HK-2 (cell line): ENCODE measurements around the gene ZC2HC1C.
"Not testable (repeated sequence)": the region's sequence is repeated elsewhere in the genome, so short reads cannot be mapped to it uniquely, and the experiment has no call there.

Experiments
- DNase-seq: peaks from one replicate; pipeline ENCODE4 v3.0.0-alpha.2; 2018; ENCODE audit not compliant: unreplicated experiment

Gene ZC2HC1C

GRCh38 chr14:75053396-75054291, 15.8 kb upstream of the ZC2HC1C start:
- DNase-seq = no peak

DNA sequence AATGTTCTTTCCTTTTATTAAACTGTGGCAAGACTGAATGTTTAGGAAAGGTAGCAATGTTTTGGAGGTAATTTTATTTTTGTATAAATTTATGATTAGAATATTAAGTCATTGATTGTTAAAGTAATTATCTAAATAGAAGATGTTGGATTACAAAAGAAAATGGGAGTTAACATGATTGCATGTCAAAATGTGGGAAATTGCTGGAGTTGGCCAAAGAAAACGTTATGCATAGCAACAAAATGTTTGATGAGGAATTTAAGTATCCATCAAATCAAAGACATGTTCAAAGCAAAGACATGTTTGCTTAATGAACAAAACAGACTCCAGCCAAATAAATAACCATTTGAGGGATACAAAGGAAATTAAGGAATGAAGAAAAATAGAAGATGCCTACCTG, 15.0 kb upstream of the ZC2HC1C start:
- no peak for DNase-seq

GRCh38 chr14:75059642-75060041, 9.8 kb upstream of the ZC2HC1C start:
- no peak for DNase-seq

DNA sequence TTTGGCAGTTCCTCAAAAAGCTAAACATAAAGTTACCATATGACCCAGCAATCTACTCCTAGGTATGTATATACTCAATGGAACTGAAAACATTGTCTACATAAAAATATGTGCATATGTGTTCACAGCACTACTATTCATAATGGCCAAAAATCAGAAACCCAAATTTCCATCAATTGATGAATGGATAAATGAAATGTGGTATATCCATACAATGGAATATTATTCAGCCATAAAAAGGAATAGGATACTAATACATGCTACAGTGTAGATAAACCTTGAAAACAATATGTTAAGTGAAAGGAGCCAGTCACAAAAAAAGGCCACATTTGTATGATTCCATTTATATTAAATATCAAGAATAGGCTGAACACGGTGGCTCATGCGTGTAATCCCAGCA, 9.0 kb upstream of the ZC2HC1C start:
- no peak for DNase-seq

GRCh38 chr14:75063013-75063412, 6.4 kb upstream of the ZC2HC1C start:
- DNase-seq = no peak

DNA sequence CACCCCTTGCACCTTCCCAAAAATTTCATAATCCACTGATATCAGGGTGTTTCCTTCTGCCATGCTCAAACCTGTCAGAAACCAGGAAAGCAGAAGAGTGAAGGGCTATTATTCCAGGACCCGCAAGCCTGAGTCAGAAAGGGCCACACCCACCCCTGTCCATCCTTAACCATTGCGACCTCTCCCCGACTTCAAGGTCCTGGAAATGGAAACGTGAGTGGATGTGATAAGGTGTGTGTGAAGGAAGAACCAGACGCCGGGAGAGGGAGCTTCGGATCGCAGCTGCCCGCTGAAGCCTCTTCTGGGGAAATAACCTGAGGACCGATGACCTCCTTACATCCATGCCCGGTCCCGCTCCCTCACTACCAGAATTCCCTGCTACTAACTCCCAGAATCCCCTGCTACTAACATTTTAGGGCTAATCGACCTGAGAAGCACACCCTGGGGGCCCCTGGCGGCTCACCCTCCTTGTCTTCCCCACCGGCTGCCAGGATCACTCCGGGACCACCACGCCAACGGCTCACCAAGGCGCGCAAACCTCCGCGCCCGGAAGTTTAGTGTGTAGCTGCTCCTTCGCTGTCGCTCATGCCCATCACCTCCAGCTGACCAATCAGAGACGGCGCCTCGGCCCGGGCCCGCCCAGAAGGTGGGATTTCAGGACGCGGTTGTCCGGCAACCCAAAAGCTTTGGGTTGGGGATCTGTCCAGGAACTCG, 5.8 kb upstream of the ZC2HC1C start, which contains the start of gene ACYP1:
Gene ACYP1 (minus strand): TSS at position 534 of the 714 bp plus-strand sequence. CDS start 471 bp downstream, at position 63.
- DNase-seq = peak; percentile 93

DNA sequence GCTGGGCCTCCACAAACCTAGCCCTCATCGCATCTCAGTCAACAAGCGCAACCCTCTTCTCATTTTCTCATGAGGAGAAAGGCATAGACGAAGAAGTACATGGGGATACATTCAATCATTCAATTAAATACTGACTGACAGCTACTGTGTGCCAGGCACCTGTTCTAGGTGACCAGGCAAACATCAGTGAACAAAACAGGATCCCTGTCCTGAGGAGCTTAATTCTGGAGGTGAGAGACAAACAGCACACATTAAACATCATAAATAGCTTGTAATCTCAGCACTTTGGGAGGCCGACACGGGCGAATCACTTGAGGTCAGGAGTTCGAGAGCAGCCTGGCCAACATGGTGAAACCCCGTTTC, 5.3 kb upstream of the ZC2HC1C start:
- no peak for DNase-seq

DNA sequence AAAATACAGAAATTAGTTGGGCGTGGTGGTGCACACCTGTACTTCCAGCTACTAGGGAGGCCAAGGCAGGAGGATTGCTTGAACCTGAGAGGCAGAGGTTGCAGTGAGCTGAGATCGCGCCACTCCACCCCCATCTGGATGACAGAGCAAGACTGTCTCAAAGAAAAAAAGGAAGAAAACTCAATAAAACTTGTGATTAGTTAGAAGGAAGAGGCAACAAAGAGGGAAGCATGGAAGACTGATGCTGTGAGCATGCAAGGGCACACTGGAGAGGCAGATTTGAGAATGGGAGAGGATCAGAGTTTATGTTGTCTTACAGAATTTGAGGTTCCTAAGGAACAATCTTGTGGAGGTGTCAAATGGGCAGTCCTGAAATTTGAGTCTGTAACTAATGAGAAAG, 2.8 kb upstream of the ZC2HC1C start:
- DNase-seq = no peak

GRCh38 chr14:75067212-75067611, 2.2 kb upstream of the ZC2HC1C start:
- DNase-seq = no peak

GRCh38 chr14:75067765-75068164, 1.7 kb upstream of the ZC2HC1C start:
- not testable (repeated sequence) for DNase-seq

GRCh38 chr14:75068294-75069120, 934 bp upstream of the ZC2HC1C start:
- no peak for DNase-seq

GRCh38 chr14:75069811-75070145, 337 bp downstream of the ZC2HC1C start:
- DNase-seq = no peak

DNA sequence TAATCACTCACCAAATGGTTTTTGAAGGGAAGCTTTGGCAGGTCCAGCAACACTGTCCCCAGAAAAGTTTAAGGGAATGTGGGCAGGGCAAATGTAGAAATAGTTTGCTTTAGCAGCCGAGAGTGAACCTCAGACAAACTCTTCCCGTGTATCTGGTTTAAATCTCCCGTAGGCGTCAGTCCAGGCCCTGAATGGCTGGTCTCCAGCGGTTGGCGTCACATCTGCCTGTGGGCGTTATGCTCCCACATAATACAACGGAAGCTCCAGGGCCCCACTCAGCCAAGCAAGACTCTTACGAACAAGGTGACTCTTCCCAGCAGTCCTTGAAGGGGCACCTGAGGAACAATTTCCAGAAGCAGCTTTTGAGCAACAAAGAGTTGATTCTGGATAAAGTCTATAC, 942 bp downstream of the ZC2HC1C start:
- no peak for DNase-seq

- DNase-seq = no peak
These were observed 8.4 kb downstream of the ZC2HC1C start for GRCh38 chr14:75077794-75078193.

GRCh38 chr14:75079521-75079920, 10.1 kb downstream of the ZC2HC1C start:
- DNase-seq = no peak

DNA sequence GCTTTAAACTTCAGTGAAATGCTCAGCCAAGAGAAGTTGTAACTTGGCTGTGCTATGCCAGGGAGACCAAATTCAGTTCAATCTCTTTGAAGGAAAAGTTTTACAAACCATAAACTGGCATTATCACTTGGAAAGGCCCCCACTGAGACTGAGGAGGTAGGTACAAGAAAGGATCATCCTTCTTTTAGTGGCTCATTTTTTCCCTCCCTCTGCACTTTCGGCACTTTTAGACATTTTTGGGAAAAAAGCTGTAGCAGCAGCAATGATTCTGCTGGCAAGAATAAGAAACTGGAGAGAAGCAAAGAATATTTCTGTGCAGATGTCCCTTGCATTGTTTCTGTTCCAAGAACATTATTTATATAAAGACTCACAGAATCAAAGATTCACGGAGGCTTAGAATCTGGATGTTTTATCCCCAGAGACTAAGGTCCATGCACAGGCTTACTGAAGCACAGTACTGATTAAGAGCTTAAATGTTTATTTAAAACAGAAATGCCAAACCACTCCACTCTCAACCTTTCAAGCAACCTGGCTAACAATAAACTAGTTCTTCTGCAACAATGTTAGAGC, 12.3 kb downstream of the ZC2HC1C start:
- no peak for DNase-seq

GRCh38 chr14:75083271-75083670, 13.8 kb downstream of the ZC2HC1C start:
- DNase-seq = no peak

DNA sequence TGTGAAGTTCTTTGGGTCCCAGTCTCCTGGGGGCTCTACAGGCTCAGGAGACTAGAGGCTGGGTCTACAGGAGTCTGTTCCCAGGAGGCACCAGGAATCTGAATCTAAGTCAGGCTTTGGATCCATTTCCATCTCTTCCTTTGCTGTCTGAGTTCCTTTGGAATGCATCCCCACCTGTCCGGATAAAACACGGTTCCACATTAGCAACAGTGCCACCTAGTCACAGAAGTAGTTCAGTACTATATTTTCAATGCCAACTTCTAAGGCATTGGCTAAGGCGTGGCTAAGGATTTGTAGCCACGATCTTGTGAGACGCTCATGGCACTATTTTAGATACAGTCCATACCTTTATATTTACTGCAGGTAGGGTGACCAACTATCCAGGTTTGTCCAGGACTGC, 15.1 kb downstream of the ZC2HC1C start:
- DNase-seq = no peak

DNA sequence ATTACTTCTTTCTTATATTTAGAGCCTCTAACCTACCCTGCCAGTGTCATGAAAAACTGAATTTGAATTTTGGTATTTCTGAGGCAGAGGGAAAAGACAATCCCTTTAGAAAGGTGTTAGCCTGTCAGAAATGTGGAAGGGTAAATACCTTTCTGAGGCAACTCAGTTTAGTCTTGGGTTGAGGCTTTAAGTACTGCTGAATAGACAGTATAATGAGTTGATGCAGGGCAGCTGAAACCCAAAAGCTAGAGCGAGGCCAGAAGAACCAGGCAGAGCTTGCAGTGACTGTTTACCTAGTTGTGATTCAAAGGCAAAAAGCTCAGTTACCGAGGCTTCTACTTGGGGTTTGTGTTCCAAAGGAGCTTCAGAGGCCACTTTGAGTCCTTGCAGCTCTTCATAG, 18.7 kb downstream of the ZC2HC1C start:
- no peak for DNase-seq

DNA sequence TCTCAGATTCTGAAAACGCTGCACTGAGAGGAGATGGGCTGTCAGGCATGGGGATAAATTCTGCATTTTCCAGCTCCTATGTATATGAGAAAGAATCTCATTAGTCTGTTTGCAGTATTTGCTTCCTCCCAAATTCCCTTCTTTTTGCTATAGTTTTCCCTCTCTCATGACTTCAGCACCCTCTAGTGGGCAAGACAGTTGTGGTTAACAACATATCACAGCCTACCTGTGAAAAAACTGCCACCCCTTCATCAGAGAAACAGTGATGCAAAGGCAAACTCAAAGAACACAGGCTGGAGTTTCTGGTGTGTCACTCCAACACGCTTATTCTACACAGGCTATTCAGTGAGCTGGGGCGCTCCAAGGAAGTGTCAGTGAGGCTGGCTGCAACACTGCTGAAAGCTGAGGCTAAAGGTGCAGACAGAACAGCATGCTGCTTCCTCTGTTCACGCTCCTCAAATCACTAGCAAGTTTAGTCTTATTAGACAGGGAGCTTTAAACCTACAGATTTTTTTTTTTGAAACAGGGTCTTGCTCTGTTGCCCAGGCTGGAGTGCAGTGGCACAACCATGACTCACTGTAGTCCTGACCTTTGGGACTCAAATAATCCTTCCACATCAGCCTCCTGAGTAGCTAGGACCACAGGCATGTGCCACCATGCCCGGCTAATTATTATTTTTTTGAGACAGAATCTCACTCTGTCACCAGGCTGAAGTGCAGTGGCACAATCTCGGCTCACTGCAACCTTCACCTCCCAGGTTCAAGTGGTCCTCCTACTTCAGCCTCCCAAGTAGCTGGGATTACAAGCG, 19.3 kb downstream of the ZC2HC1C start:
- DNase-seq = peak; percentile 21

- DNase-seq = no peak
These were observed 20.9 kb downstream of the ZC2HC1C start for GRCh38 chr14:75090353-75090752.
